Muscle layer of duodenum (tissue), 2 donors: Measurements from ENCODE around the gene ABHD4.
A peak's percentile ranks its signal among the peaks of the same experiment; 100 is the strongest.

Experiments
- H3K27ac ChIP-seq: one replicate; pipeline ENCODE4 v1.7.0; 2013; ENCODE audit warnings: mild to moderate bottlenecking, low read length
- H3K27me3 ChIP-seq: one replicate; pipeline ENCODE4 v1.7.0; 2013; ENCODE audit warnings: low read depth, mild to moderate bottlenecking, control low read depth, low read length
- H3K36me3 ChIP-seq, 2 donors: one replicate each; pipeline ENCODE4 v1.7.0; 2013; ENCODE audit warnings: low read length in 2 of 2, control low read depth in 1 of 2, mild to moderate bottlenecking in 1 of 2; ENCODE audit not compliant: insufficient read depth in 2 of 2, control insufficient read depth in 1 of 2
- H3K4me1 ChIP-seq, 2 donors: one replicate each; pipeline ENCODE4 v1.7.0; 2013; ENCODE audit warnings: low read length in 2 of 2, mild to moderate bottlenecking in 2 of 2, control low read depth in 1 of 2, moderate library complexity in 1 of 2; ENCODE audit not compliant: insufficient read depth in 2 of 2, control insufficient read depth in 1 of 2
- H3K4me3 ChIP-seq, 2 donors: one replicate each; pipeline ENCODE4 v1.7.0; 2013; ENCODE audit warnings: low read length in 2 of 2, low read depth in 1 of 2, mild to moderate bottlenecking in 1 of 2
- H3K9me3 ChIP-seq, 2 donors: one replicate each; pipeline ENCODE4 v1.7.0; 2013; ENCODE audit warnings: low read length in 2 of 2, control low read depth in 1 of 2, mild to moderate bottlenecking in 1 of 2; ENCODE audit not compliant: control insufficient read depth in 1 of 2
- donor health status: healthy.

The ABHD4 gene

GRCh38 chr14:22596354-22596879, 1.7 kb upstream of the ABHD4 start:
- Histone ChIP-seq H3K9me3 (no peaks in the 10 kb centered on the region), H3K27ac (no peak overlapping the region), H3K36me3 (peaks cover 0 to under 1% of the 10 kb centered on the region in 2 donors), H3K27me3 (no peaks in the 10 kb centered on the region), H3K4me1 (peaks cover 6 to 17% of the 10 kb centered on the region in 2 donors), H3K4me3 (no peak overlapping the region)

GRCh38 chr14:22597265-22597664, 835 bp upstream of the ABHD4 start:
- H3K27me3 ChIP-seq, result no peaks in the 10 kb centered on the region
- peaks cover 6 to 17% of the 10 kb centered on the region in 2 donors for H3K4me1 ChIP-seq
- H3K36me3 ChIP-seq, result peaks cover 8 to 9% of the 10 kb centered on the region in 2 donors
- no peaks in the 10 kb centered on the region for H3K9me3 ChIP-seq
- no peak overlapping the region for H3K27ac ChIP-seq
- peak overlapping the region; percentile 81 to 95 for H3K4me3 ChIP-seq

- H3K27me3 ChIP-seq, result no peaks in the 10 kb centered on the region
Observed at GRCh38 chr14:22597771-22598098, 365 bp upstream of the ABHD4 start.

GRCh38 chr14:22598896-22599244, 770 bp downstream of the ABHD4 start:
- H3K27ac ChIP-seq, result peak overlapping the region; percentile 82
- peaks cover 23 to 25% of the 10 kb centered on the region in 2 donors for H3K36me3 ChIP-seq
- H3K9me3 ChIP-seq, result no peaks in the 10 kb centered on the region
- peaks cover 6 to 17% of the 10 kb centered on the region in 2 donors for H3K4me1 ChIP-seq
- peak overlapping the region; percentile 81 to 95 for H3K4me3 ChIP-seq
- H3K27me3 ChIP-seq, result no peaks in the 10 kb centered on the region

More at GRCh38 chr14:22597771-22598098, 365 bp upstream of the ABHD4 start:
- Histone ChIP-seq H3K4me1 (peaks cover 6 to 17% of the 10 kb centered on the region in 2 donors), H3K4me3 (peak overlapping the region; percentile 81 to 95), H3K27ac (peak overlapping the region; percentile 76), H3K36me3 (peaks cover 13 to 14% of the 10 kb centered on the region in 2 donors), H3K9me3 (no peaks in the 10 kb centered on the region)

GRCh38 chr14:22599349-22599748, 1.2 kb downstream of the ABHD4 start:
- Histone ChIP-seq H3K27ac (peak overlapping the region; percentile 82), H3K4me3 (peak overlapping the region; percentile 81 to 95), H3K36me3 (peaks cover 24 to 27% of the 10 kb centered on the region in 2 donors), H3K4me1 (peaks cover 6 to 17% of the 10 kb centered on the region in 2 donors), H3K9me3 (no peaks in the 10 kb centered on the region), H3K27me3 (no peaks in the 10 kb centered on the region)

GRCh38 chr14:22600027-22600426, 1.9 kb downstream of the ABHD4 start:
- no peak overlapping the region for H3K4me3 ChIP-seq
- H3K27me3 ChIP-seq, result no peaks in the 10 kb centered on the region
- H3K27ac ChIP-seq, result no peak overlapping the region
- peaks cover 28 to 34% of the 10 kb centered on the region in 2 donors for H3K36me3 ChIP-seq
- H3K9me3 ChIP-seq, result no peaks in the 10 kb centered on the region
- peaks cover 6 to 17% of the 10 kb centered on the region in 2 donors for H3K4me1 ChIP-seq

- no peak overlapping the region for H3K4me3 ChIP-seq
- H3K9me3 ChIP-seq, result no peaks in the 10 kb centered on the region
- H3K36me3 ChIP-seq, result peaks cover 42 to 48% of the 10 kb centered on the region in 2 donors
- no peak overlapping the region for H3K27ac ChIP-seq
- H3K27me3 ChIP-seq, result no peaks in the 10 kb centered on the region
- peaks cover 6 to 17% of the 10 kb centered on the region in 2 donors for H3K4me1 ChIP-seq
Observed at GRCh38 chr14:22601456-22601855, 3.4 kb downstream of the ABHD4 start.

GRCh38 chr14:22601996-22602395, 3.9 kb downstream of the ABHD4 start:
- peaks cover 44 to 54% of the 10 kb centered on the region in 2 donors for H3K36me3 ChIP-seq
- no peaks in the 10 kb centered on the region for H3K9me3 ChIP-seq
- no peak overlapping the region for H3K27ac ChIP-seq
- no peak overlapping the region for H3K4me3 ChIP-seq
- no peaks in the 10 kb centered on the region for H3K27me3 ChIP-seq
- peaks cover 6 to 17% of the 10 kb centered on the region in 2 donors for H3K4me1 ChIP-seq

- peaks cover 50 to 62% of the 10 kb centered on the region in 2 donors for H3K36me3 ChIP-seq
Observed at GRCh38 chr14:22602862-22603261, 4.8 kb downstream of the ABHD4 start.

GRCh38 chr14:22606380-22606779, 8.3 kb downstream of the ABHD4 start:
- H3K4me3 ChIP-seq, result no peak overlapping the region
- H3K4me1 ChIP-seq, result no peaks in the 10 kb centered on the region
- no peaks in the 10 kb centered on the region for H3K9me3 ChIP-seq
- H3K27me3 ChIP-seq, result no peaks in the 10 kb centered on the region
- peaks cover 70 to 93% of the 10 kb centered on the region in 2 donors for H3K36me3 ChIP-seq
- no peak overlapping the region for H3K27ac ChIP-seq

More at GRCh38 chr14:22602862-22603261, 4.8 kb downstream of the ABHD4 start:
- Histone ChIP-seq H3K4me3 (no peak overlapping the region), H3K27ac (no peak overlapping the region), H3K27me3 (no peaks in the 10 kb centered on the region), H3K4me1 (peaks cover 6 to 13% of the 10 kb centered on the region in 2 donors), H3K9me3 (no peaks in the 10 kb centered on the region)

- Histone ChIP-seq H3K4me3 (no peak overlapping the region), H3K4me1 (no peaks in the 10 kb centered on the region), H3K27ac (no peak overlapping the region), H3K27me3 (no peaks in the 10 kb centered on the region), H3K9me3 (no peaks in the 10 kb centered on the region), H3K36me3 (peaks cover 65 to 92% of the 10 kb centered on the region in 2 donors)
Observed at GRCh38 chr14:22607291-22607690, 9.2 kb downstream of the ABHD4 start.

- Histone ChIP-seq H3K4me1 (peaks cover 0 to 14% of the 10 kb centered on the region in 2 donors), H3K27me3 (no peaks in the 10 kb centered on the region), H3K9me3 (no peaks in the 10 kb centered on the region), H3K27ac (no peak overlapping the region), H3K36me3 (peaks cover 37 to 60% of the 10 kb centered on the region in 2 donors), H3K4me3 (no peak overlapping the region)
Observed at GRCh38 chr14:22610931-22611330, 12.8 kb downstream of the ABHD4 start.
